HepG2 (cell line): ENCODE measurements around the gene APOM. TPM values are rescaled to one million over a fixed set of nuclear protein-coding genes. Genes with fewer than 3 reads are reported as not detected.

Source experiments
- ASH2L ChIP-seq: fragments of 300-600, 200-600 bp; sonication (generic); IDR thresholded peaks from 2 replicates; pipeline ENCODE4 v1.7.0; 2017; ENCODE audit warnings: low read depth, mild to moderate bottlenecking, moderate library complexity, mixed read lengths, low read length; ENCODE audit not compliant: insufficient read length
- ATAD3A ChIP-seq: sonication (generic); formaldehyde crosslinking; IDR thresholded peaks from 2 replicates; pipeline ENCODE4 v1.4.0; 2020; ENCODE audit warnings: missing genetic modification reagents
- EHMT2 ChIP-seq: fragments of 200-600 bp; sonication (generic); IDR thresholded peaks from 2 replicates; pipeline ENCODE4 v1.7.0; 2017; ENCODE audit warnings: antibody characterized with exemption, low read depth, low read length, borderline replicate concordance
- FIP1L1 ChIP-seq: fragments of 200-400 bp; formaldehyde crosslinking; IDR thresholded peaks from 2 replicates; pipeline ENCODE4 v1.6.1; 2018; ENCODE audit warnings: low read depth, mild to moderate bottlenecking, low read length, moderate library complexity, borderline replicate concordance; ENCODE audit not compliant: insufficient read depth
- HBP1 ChIP-seq: IDR thresholded peaks from 2 replicates; pipeline ENCODE4 v1.6.1; 2016; ENCODE audit warnings: low read depth, control low read depth
- HNRNPL ChIP-seq: fragments of 200-400 bp; formaldehyde crosslinking; IDR thresholded peaks from 2 replicates; pipeline ENCODE4 v1.6.1; 2017; ENCODE audit warnings: mild to moderate bottlenecking, low read depth, low read length
- KLF12 ChIP-seq: sonication (generic); formaldehyde crosslinking; IDR thresholded peaks from 2 replicates; pipeline ENCODE4 v1.4.0; 2020; ENCODE audit warnings: missing genetic modification reagents, borderline replicate concordance
- LCORL ChIP-seq, 2 experiments: fragments of 450-650 bp in 1 of 2; sonication (generic) in 1 of 2; formaldehyde crosslinking in 1 of 2; IDR thresholded peaks; 2 replicates each; pipeline versions ENCODE4 v1.5.0 to v1.6.1; 2017 to 2020; ENCODE audit warnings: antibody characterized with exemption in 1 of 2, missing genetic modification reagents in 1 of 2
- MBNL3 ChIP-seq: fragments of 250-450 bp; sonication (Bioruptor Pico); conservative IDR thresholded peaks from 2 replicates; pipeline ENCODE4 v1.8.0; 2022; ENCODE audit warnings: mild to moderate bottlenecking, inconsistent platforms
- NFIC ChIP-seq: IDR thresholded peaks from 2 replicates; pipeline ENCODE4 v1.6.1; 2012; ENCODE audit warnings: mild to moderate bottlenecking, low read length, inconsistent platforms
- NR2F2 ChIP-seq: IDR thresholded peaks from 2 replicates; pipeline ENCODE4 v1.6.1; 2012; ENCODE audit warnings: low read depth, inconsistent platforms, borderline replicate concordance
- PAF1 ChIP-seq: IDR thresholded peaks from 2 replicates; pipeline ENCODE4 v1.6.1; 2016; ENCODE audit warnings: missing genetic modification reagents, missing compliant biosample characterization
- PLRG1 ChIP-seq: fragments of 450-650 bp; conservative IDR thresholded peaks from 2 replicates; pipeline ENCODE4 v1.6.1; 2016
- PRDM15 ChIP-seq: sonication (generic); formaldehyde crosslinking; IDR thresholded peaks from 2 replicates; pipeline ENCODE4 v1.4.0; 2020; ENCODE audit warnings: missing genetic modification reagents
- ZNF484 ChIP-seq: sonication (generic); formaldehyde crosslinking; IDR thresholded peaks from 2 replicates; pipeline ENCODE4 v1.5.1; 2020; ENCODE audit warnings: mild to moderate bottlenecking, low read depth, missing genetic modification reagents, borderline replicate concordance
- ZNF652 ChIP-seq: IDR thresholded peaks from 2 replicates; pipeline ENCODE4 v1.6.1; 2016; ENCODE audit warnings: low read depth, borderline replicate concordance
- ZNF672 ChIP-seq: sonication (generic); formaldehyde crosslinking; IDR thresholded peaks from 2 replicates; pipeline ENCODE4 v1.8.1; 2022; ENCODE audit warnings: missing genetic modification reagents
- ZNF720 ChIP-seq: sonication (generic); formaldehyde crosslinking; IDR thresholded peaks from 2 replicates; pipeline ENCODE4 v1.4.0; 2020; ENCODE audit warnings: missing genetic modification reagents
- ZSCAN22 ChIP-seq: sonication (generic); formaldehyde crosslinking; IDR thresholded peaks from 2 replicates; pipeline ENCODE4 v1.4.0; 2020; ENCODE audit warnings: mild to moderate bottlenecking, missing genetic modification reagents
- polyA plus RNA-seq, 8 experiments: library from polyadenylated mRNA; depleted of rRNA in 3 of 8; stranded (reverse) in 7 of 8; unstranded in 1 of 8; fragments of >200 nt; fragmentation: Illumina TruSeq in 4 of 8; extraction: Trizol in 4 of 8; gene quantifications; 2 replicates each; pipeline versions ENCODE4 v1.2.1 to v1.2.3, GENCODE V29; 2011 to 2016; ENCODE audit warnings: low read depth in 4 of 8, missing spikeins in 1 of 8, mixed read lengths in 1 of 8; ENCODE audit not compliant: insufficient read depth in 1 of 8
- total RNA-seq, 5 experiments: library from RNA; depleted of rRNA; stranded (reverse); fragments of >200 nt; fragmentation: Illumina TruSeq; extraction: Trizol; gene quantifications; 2 replicates each; pipeline ENCODE4 v1.2.3, GENCODE V29; 2016; ENCODE audit warnings: low read depth in 1 of 5
- TF ChIP-seq, protein P1 (sequence below): sonication (generic); formaldehyde crosslinking; IDR thresholded peaks from 2 replicates; pipeline ENCODE4 v1.4.0; 2020; ENCODE audit warnings: missing genetic modification reagents

Gene APOM
- total and polyA plus RNA-seq, 2 of the 13 experiments (the other 11 are each of a cell fraction or from before 2014, with no cell fraction given) = 98.2 to 1,140 TPM

DNA sequence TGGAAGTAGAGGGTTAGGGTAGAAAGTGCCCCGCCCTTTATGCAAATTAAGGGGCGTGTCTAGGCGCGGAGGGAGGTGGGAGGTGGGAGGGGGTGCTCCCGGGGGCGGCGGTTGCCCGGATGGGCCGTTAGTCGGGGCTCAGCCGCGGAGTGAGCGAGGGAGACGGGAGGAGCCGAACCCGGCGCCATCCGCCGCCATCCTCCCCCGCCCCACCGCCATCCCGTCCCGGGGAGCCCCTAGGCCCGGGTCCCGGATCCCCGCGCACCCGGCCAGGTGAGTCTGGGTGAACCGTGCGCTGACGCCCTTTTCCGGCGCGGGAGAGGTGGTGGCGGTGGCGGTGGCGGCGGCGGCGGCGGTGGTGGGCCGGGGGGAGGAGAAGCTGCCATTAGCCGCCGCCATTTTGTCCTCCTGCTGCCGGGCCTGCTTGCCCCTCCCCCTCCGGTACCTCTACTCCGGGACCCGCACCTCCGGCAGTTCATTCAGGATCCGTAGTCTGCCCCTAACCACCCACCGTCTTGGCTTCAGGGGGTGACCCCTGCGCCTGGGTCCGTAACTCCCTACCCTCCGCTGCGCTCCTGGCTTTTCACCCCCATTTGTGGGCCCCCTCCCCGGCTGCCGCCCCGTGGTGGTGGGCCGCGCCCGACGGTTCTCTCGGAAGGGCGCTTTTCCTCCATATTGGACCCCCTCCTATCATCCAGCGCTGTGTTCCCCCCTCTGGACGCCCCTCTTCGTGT lies 34.9 kb upstream of the APOM start, which contains the start of gene PRRC2A (continued):
- TF ChIP-seq, protein P1, sequence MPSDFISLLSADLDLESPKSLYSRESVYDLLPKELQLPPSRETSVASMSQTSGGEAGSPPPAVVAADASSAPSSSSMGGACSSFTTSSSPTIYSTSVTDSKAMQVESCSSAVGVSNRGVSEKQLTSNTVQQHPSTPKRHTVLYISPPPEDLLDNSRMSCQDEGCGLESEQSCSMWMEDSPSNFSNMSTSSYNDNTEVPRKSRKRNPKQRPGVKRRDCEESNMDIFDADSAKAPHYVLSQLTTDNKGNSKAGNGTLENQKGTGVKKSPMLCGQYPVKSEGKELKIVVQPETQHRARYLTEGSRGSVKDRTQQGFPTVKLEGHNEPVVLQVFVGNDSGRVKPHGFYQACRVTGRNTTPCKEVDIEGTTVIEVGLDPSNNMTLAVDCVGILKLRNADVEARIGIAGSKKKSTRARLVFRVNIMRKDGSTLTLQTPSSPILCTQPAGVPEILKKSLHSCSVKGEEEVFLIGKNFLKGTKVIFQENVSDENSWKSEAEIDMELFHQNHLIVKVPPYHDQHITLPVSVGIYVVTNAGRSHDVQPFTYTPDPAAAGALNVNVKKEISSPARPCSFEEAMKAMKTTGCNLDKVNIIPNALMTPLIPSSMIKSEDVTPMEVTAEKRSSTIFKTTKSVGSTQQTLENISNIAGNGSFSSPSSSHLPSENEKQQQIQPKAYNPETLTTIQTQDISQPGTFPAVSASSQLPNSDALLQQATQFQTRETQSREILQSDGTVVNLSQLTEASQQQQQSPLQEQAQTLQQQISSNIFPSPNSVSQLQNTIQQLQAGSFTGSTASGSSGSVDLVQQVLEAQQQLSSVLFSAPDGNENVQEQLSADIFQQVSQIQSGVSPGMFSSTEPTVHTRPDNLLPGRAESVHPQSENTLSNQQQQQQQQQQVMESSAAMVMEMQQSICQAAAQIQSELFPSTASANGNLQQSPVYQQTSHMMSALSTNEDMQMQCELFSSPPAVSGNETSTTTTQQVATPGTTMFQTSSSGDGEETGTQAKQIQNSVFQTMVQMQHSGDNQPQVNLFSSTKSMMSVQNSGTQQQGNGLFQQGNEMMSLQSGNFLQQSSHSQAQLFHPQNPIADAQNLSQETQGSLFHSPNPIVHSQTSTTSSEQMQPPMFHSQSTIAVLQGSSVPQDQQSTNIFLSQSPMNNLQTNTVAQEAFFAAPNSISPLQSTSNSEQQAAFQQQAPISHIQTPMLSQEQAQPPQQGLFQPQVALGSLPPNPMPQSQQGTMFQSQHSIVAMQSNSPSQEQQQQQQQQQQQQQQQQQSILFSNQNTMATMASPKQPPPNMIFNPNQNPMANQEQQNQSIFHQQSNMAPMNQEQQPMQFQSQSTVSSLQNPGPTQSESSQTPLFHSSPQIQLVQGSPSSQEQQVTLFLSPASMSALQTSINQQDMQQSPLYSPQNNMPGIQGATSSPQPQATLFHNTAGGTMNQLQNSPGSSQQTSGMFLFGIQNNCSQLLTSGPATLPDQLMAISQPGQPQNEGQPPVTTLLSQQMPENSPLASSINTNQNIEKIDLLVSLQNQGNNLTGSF (CRISPR knock-in tag) = no peak
- peak; percentile 69; the same call in 1 of the 2 replicates for TF ChIP-seq KLF12 (CRISPR knock-in tag)
- no peak for TF ChIP-seq LCORL (IDR thresholded peaks at IDR 0.05)
- TF ChIP-seq LCORL (CRISPR knock-in tag; IDR thresholded peaks at IDR 0.05) = 0 out of 2 replicates have a peak, but pooled peaks have one; percentile 2
- no peak for TF ChIP-seq ZNF652 (CRISPR knock-in tag)
- no peak for TF ChIP-seq ZNF672 (CRISPR knock-in tag)
- no peak for TF ChIP-seq ZNF720
- TF ChIP-seq MBNL3 (CRISPR knock-in tag) = no peak
- TF ChIP-seq ZSCAN22 = peak; percentile 58; the same call in 1 of the 2 replicates
- TF ChIP-seq ZNF484 = no peak
- TF ChIP-seq ASH2L = peak; percentile 80
- TF ChIP-seq PAF1 (CRISPR knock-in tag) = no peak
- peak; percentile 21; the same call in 1 of the 2 replicates for TF ChIP-seq PRDM15 (CRISPR knock-in tag)
- no peak for TF ChIP-seq FIP1L1
- TF ChIP-seq EHMT2 = no peak
- TF ChIP-seq NR2F2 = no peak; the same call in 1 of the 2 replicates
- no peak for TF ChIP-seq PLRG1
- TF ChIP-seq HNRNPL = peak; percentile 53; the same call in 1 of the 2 replicates
- peak; percentile 83 for TF ChIP-seq HBP1 (CRISPR knock-in tag)
- TF ChIP-seq NFIC = no peak
- TF ChIP-seq ATAD3A (CRISPR knock-in tag) = no peak
